ENCODE data around the gene HPSE2. TPM values are rescaled to one million over a fixed set of nuclear protein-coding genes. Genes with fewer than 3 reads are reported as not detected.

HPSE2 gene
- total RNA-seq (2014; rRNA removed; shearing (Covaris generic)) (not detected in 2 replicates), polyA plus RNA-seq (2016; fragmentation: Nextera tagmentation; extraction: Ambion mirVana) (not detected in 2 replicates)

- Histone ChIP-seq H2AFZ (peak within 1 kb of the TSS; percentile 80; the same call in 1 of the 2 replicates), H3K9me3 (ENCODE audit: low read depth) (no peaks in the 10 kb centered on the region), H3K4me3 (peak within 1 kb of the TSS; percentile 70), H3K27me3 (replicated peaks; ENCODE audit: insufficient read depth) (peaks cover 66% of the 10 kb centered on the region), H3K9ac (no peak within 1 kb of the TSS), H3K27ac (no peak within 1 kb of the TSS), H3K4me2 (ENCODE audit: unreplicated experiment) (peak within 1 kb of the TSS; percentile 74), H3K79me2 (ENCODE audit: insufficient read depth) (no peaks in the 10 kb centered on the region), H3K36me3 (ENCODE audit: low read depth) (no peaks in the 10 kb centered on the region), H3F3A (ENCODE audit: insufficient read depth) (no peaks in the 10 kb centered on the region), H4K20me1 (ENCODE audit: insufficient read depth) (no peaks in the 10 kb centered on the region), H3K4me1 (ENCODE audit: insufficient read depth) (0 out of 2 replicates have a peak, but pooled peaks cover 8% of the 10 kb centered on the region), H3K9me2 (ENCODE audit: insufficient read depth) (no peaks in the 10 kb centered on the region)
- in situ Hi-C loops (cut with MboI), result no loop called here
- TF ChIP-seq EZH2 (IDR thresholded peaks at IDR 0.05; ENCODE audit: insufficient read depth, poor library complexity, severe bottlenecking), result peak; percentile 25
- TF ChIP-seq EZH2phosphoT487 (IDR thresholded peaks at IDR 0.05; ENCODE audit: insufficient read depth, low read depth), result 0 out of 2 replicates have a peak, but pooled peaks have one; percentile 6
- WGBS, 2 experiments (ENCODE audit: low coverage in 1 of 2, low lambda C conversion rate in 2 of 2, missing lambda C conversion rate in 2 of 2), result 11 to 17% methylated on average over 32 to 42 of the region's 43 CpGs
- peak; percentile 37 for DNase-seq
Observed at GRCh38 chr10:99235658-99236626, at the start of gene HPSE2. Gene HPSE2, minus strand, starts transcription at chr10:99235852.

GRCh38 chr10:99280472-99280871 lies 44.8 kb upstream of the HPSE2 start:
- TF ChIP-seq EZH2 (IDR thresholded peaks at IDR 0.05; ENCODE audit: insufficient read depth, poor library complexity, severe bottlenecking) (no peak), EZH2phosphoT487 (IDR thresholded peaks at IDR 0.05; ENCODE audit: insufficient read depth, low read depth) (no peak)
- no peaks in the 10 kb centered on the region for H3K9me2 ChIP-seq (ENCODE audit: insufficient read depth)
- peaks cover 9% of the 10 kb centered on the region for H3F3A ChIP-seq (ENCODE audit: insufficient read depth)
- H3K9me3 ChIP-seq (ENCODE audit: low read depth), result no peaks in the 10 kb centered on the region
- H3K79me2 ChIP-seq (ENCODE audit: insufficient read depth), result no peaks in the 10 kb centered on the region
- no peak overlapping the region for H3K4me3 ChIP-seq
- no peak overlapping the region for H3K27ac ChIP-seq
- WGBS, 2 experiments (ENCODE audit: low coverage in 1 of 2, low lambda C conversion rate in 2 of 2, missing lambda C conversion rate in 2 of 2), result 93% methylated on average over 2 of the region's 2 CpGs
- no peaks in the 10 kb centered on the region for H4K20me1 ChIP-seq (ENCODE audit: insufficient read depth)
- no peak overlapping the region for H2AFZ ChIP-seq
- in situ Hi-C loops (cut with MboI), result no loop called here
- no peak overlapping the region for H3K9ac ChIP-seq
- H3K4me1 ChIP-seq (ENCODE audit: insufficient read depth), result peaks cover 8% of the 10 kb centered on the region
- no peaks in the 10 kb centered on the region for H3K27me3 ChIP-seq (replicated peaks; ENCODE audit: insufficient read depth)
- H3K36me3 ChIP-seq (ENCODE audit: low read depth), result no peaks in the 10 kb centered on the region
- no peak for DNase-seq
- H3K4me2 ChIP-seq (ENCODE audit: unreplicated experiment), result no peak overlapping the region

GRCh38 chr10:99279626-99280111 lies 44.0 kb upstream of the HPSE2 start:
- H3K9me3 ChIP-seq (ENCODE audit: low read depth), result no peaks in the 10 kb centered on the region
- peak; percentile 82 for DNase-seq
- TF ChIP-seq EZH2 (IDR thresholded peaks at IDR 0.05; ENCODE audit: insufficient read depth, poor library complexity, severe bottlenecking), result no peak
- TF ChIP-seq EZH2phosphoT487 (IDR thresholded peaks at IDR 0.05; ENCODE audit: insufficient read depth, low read depth), result no peak
- no peak overlapping the region for H2AFZ ChIP-seq
- no peak overlapping the region for H3K4me3 ChIP-seq
- no peaks in the 10 kb centered on the region for H3K27me3 ChIP-seq (replicated peaks; ENCODE audit: insufficient read depth)
- 0 out of 2 replicates have a peak overlapping the region, but pooled peaks have one; percentile 3 for H3K9ac ChIP-seq
- in situ Hi-C loops (cut with MboI), result no loop called here
- H3K9me2 ChIP-seq (ENCODE audit: insufficient read depth), result no peaks in the 10 kb centered on the region
- H3K79me2 ChIP-seq (ENCODE audit: insufficient read depth), result no peaks in the 10 kb centered on the region
- peaks cover 9% of the 10 kb centered on the region for H3F3A ChIP-seq (ENCODE audit: insufficient read depth)
- WGBS, 2 experiments (ENCODE audit: low coverage in 1 of 2, low lambda C conversion rate in 2 of 2, missing lambda C conversion rate in 2 of 2), result 4% methylated on average over 1 of the region's 1 CpG
- no peak overlapping the region for H3K4me2 ChIP-seq (ENCODE audit: unreplicated experiment)
- no peaks in the 10 kb centered on the region for H4K20me1 ChIP-seq (ENCODE audit: insufficient read depth)
- H3K4me1 ChIP-seq (ENCODE audit: insufficient read depth), result peaks cover 8% of the 10 kb centered on the region
- peak overlapping the region; percentile 50 for H3K27ac ChIP-seq
- no peaks in the 10 kb centered on the region for H3K36me3 ChIP-seq (ENCODE audit: low read depth)

GRCh38 chr10:99276848-99277486 lies 41.3 kb upstream of the HPSE2 start:
- Histone ChIP-seq H3F3A (ENCODE audit: insufficient read depth) (peaks cover 9% of the 10 kb centered on the region), H3K36me3 (ENCODE audit: low read depth) (no peaks in the 10 kb centered on the region), H3K9ac (no peak overlapping the region), H3K79me2 (ENCODE audit: insufficient read depth) (no peaks in the 10 kb centered on the region), H3K27ac (no peak overlapping the region), H2AFZ (no peak overlapping the region), H3K9me3 (ENCODE audit: low read depth) (no peaks in the 10 kb centered on the region), H3K4me1 (ENCODE audit: insufficient read depth) (peaks cover 8% of the 10 kb centered on the region), H3K27me3 (replicated peaks; ENCODE audit: insufficient read depth) (0 out of 2 replicates have a peak, but pooled peaks cover 3% of the 10 kb centered on the region), H3K4me3 (no peak overlapping the region), H4K20me1 (ENCODE audit: insufficient read depth) (no peaks in the 10 kb centered on the region), H3K9me2 (ENCODE audit: insufficient read depth) (no peaks in the 10 kb centered on the region), H3K4me2 (ENCODE audit: unreplicated experiment) (no peak overlapping the region)
- in situ Hi-C loops (cut with MboI), result no loop called here
- TF ChIP-seq EZH2 (IDR thresholded peaks at IDR 0.05; ENCODE audit: insufficient read depth, poor library complexity, severe bottlenecking) (no peak), EZH2phosphoT487 (IDR thresholded peaks at IDR 0.05; ENCODE audit: insufficient read depth, low read depth) (no peak)
- 24 to 25% methylated on average over 6 of the region's 6 CpGs for WGBS, 2 experiments (ENCODE audit: low coverage in 1 of 2, low lambda C conversion rate in 2 of 2, missing lambda C conversion rate in 2 of 2)
- peak; percentile 27 for DNase-seq

Measured in GM23248 (cell line).